Measurements from ENCODE around the gene RAPGEF6. TPM values are rescaled to one million over a fixed set of nuclear protein-coding genes. Genes with fewer than 3 reads are reported as not detected.
"Not testable (repeated sequence)": the region's sequence is repeated elsewhere in the genome, so short reads cannot be mapped to it uniquely, and the experiment has no call there.

RAPGEF6 gene
- total RNA-seq, 6 experiments from 2014 or later: 7.3 to 12.0 (median 10.2) TPM

- no peak for DNase-seq
Observed at GRCh38 chr5:131630208-131630962, 4.6 kb downstream of the RAPGEF6 start.

GRCh38 chr5:131628990-131629389, 6.0 kb downstream of the RAPGEF6 start:
- peak; percentile 55 for DNase-seq
- TF ChIP-seq CTCF (IDR thresholded peaks at IDR 0.05): no peak
- Mint-ChIP-seq H3K36me3 (ENCODE audit: low read depth) (peaks cover 17% of the 10 kb centered on the region), H3K4me1 (ENCODE audit: low read depth) (peaks cover 20% of the 10 kb centered on the region), H3K9me3 (peaks cover 4% of the 10 kb centered on the region; the same call in 1 of the 2 replicates), H3K27me3 (ENCODE audit: insufficient read depth) (peaks cover 2% of the 10 kb centered on the region), H3K27ac (peak overlapping the region; percentile 44), H3K4me3 (peak overlapping the region; percentile 29)

More at GRCh38 chr5:131630208-131630962, 4.6 kb downstream of the RAPGEF6 start:
- Mint-ChIP-seq H3K4me3 (no peak overlapping the region), H3K4me1 (ENCODE audit: low read depth) (peaks cover 24% of the 10 kb centered on the region), H3K27ac (no peak overlapping the region), H3K36me3 (ENCODE audit: low read depth) (peaks cover 11% of the 10 kb centered on the region), H3K9me3 (peaks cover 4% of the 10 kb centered on the region; the same call in 1 of the 2 replicates), H3K27me3 (ENCODE audit: insufficient read depth) (peaks cover 5% of the 10 kb centered on the region)
- TF ChIP-seq CTCF (IDR thresholded peaks at IDR 0.05): no peak

- Mint-ChIP-seq H3K9me3 (peaks cover 4% of the 10 kb centered on the region; the same call in 1 of the 2 replicates), H3K27me3 (ENCODE audit: insufficient read depth) (peaks cover 2% of the 10 kb centered on the region), H3K4me1 (ENCODE audit: low read depth) (peaks cover 26% of the 10 kb centered on the region), H3K36me3 (ENCODE audit: low read depth) (peaks cover 18% of the 10 kb centered on the region), H3K4me3 (no peak overlapping the region), H3K27ac (no peak overlapping the region)
- TF ChIP-seq CTCF (IDR thresholded peaks at IDR 0.05): no peak
- DNase-seq: no peak
Observed at GRCh38 chr5:131627207-131627865, 7.7 kb downstream of the RAPGEF6 start.

DNA sequence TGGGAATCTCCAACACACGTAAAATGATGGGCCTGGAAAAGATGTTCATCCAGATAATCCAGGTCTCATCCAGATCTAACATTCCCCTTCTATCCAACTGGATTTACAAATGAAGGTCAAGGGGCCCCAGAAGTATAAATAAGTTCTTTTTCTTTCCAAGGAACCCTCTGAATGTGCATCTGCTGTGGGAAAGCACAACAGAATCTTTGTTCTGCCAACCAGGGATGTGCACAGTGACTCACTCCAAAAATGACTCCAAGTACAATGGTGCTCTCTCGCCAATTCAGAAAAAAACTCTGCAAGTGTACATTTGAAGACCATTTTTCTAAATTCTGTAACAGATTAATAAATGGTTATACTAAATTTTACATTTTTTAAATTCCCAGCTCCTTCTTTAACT, 12.4 kb downstream of the RAPGEF6 start:
- H3K27me3 Mint-ChIP-seq (ENCODE audit: insufficient read depth): no peaks in the 10 kb centered on the region; the same call in 1 of the 2 replicates
- H3K4me3 Mint-ChIP-seq: no peak overlapping the region
- no peak overlapping the region for H3K27ac Mint-ChIP-seq
- H3K9me3 Mint-ChIP-seq: no peaks in the 10 kb centered on the region
- H3K36me3 Mint-ChIP-seq (ENCODE audit: low read depth): peaks cover 10% of the 10 kb centered on the region; the same call in 1 of the 2 replicates
- no peak for TF ChIP-seq CTCF (IDR thresholded peaks at IDR 0.05)
- H3K4me1 Mint-ChIP-seq (ENCODE audit: low read depth): peaks cover 39% of the 10 kb centered on the region
- DNase-seq: no peak

GRCh38 chr5:131621164-131621563, 13.9 kb downstream of the RAPGEF6 start:
- H3K27me3 Mint-ChIP-seq (ENCODE audit: insufficient read depth); H3K27ac Mint-ChIP-seq: not testable (repeated sequence)

DNA sequence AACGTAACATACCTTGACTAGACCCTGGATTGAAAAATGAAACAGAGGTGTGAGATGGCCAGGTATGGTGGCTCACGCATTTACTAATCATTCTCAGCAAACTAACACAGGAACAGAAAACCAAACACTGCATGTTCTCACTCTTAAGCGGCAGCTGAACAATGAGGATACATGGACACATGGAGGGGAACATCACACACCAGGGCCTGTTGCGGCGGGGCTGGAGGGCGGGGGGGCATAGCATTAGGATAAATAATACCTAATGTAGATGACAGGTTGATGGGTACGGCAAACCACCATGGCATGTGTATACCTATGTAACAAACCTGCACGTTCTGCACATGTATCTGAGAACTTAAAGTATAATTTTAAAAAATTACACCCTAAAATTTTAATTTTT, 15.9 kb downstream of the RAPGEF6 start:
- Mint-ChIP-seq H3K27ac (no peak overlapping the region), H3K4me3 (no peak overlapping the region), H3K36me3 (ENCODE audit: low read depth) (peaks cover 7% of the 10 kb centered on the region; the same call in 1 of the 2 replicates), H3K9me3 (no peaks in the 10 kb centered on the region), H3K27me3 (ENCODE audit: insufficient read depth) (no peaks in the 10 kb centered on the region; the same call in 1 of the 2 replicates), H3K4me1 (ENCODE audit: low read depth) (peaks cover 53% of the 10 kb centered on the region)
- no peak for TF ChIP-seq CTCF (IDR thresholded peaks at IDR 0.05)
- no peak for DNase-seq

More at GRCh38 chr5:131621164-131621563, 13.9 kb downstream of the RAPGEF6 start:
- not testable (repeated sequence) for H3K4me3 Mint-ChIP-seq, H3K9me3 Mint-ChIP-seq, DNase-seq
- Mint-ChIP-seq H3K4me1 (ENCODE audit: low read depth) (peaks cover 37% of the 10 kb centered on the region), H3K36me3 (ENCODE audit: low read depth) (peaks cover 15% of the 10 kb centered on the region; the same call in 1 of the 2 replicates)

All from HFFc6 (cell line).